Activated CD4-positive, CD25-positive, alpha-beta regulatory T cell treated with anti-CD3 and anti-CD28 coated beads, Interleukin-2, amount 50 U/mL, for 24 hours (primary cell): ENCODE measurements around the gene MUC20.
"Not testable (repeated sequence)": the region's sequence is repeated elsewhere in the genome, so short reads cannot be mapped to it uniquely, and the experiment has no call there.

Experiments used
- ATAC-seq, 2 donors: fragments of 150-1000 bp; cut with Tn5 transposase; one replicate each; pipeline ENCODE4 v1.10.0; 2021; ENCODE audit warnings: mild to moderate bottlenecking in 1 of 2, moderate library complexity in 1 of 2

MUC20 gene

DNA sequence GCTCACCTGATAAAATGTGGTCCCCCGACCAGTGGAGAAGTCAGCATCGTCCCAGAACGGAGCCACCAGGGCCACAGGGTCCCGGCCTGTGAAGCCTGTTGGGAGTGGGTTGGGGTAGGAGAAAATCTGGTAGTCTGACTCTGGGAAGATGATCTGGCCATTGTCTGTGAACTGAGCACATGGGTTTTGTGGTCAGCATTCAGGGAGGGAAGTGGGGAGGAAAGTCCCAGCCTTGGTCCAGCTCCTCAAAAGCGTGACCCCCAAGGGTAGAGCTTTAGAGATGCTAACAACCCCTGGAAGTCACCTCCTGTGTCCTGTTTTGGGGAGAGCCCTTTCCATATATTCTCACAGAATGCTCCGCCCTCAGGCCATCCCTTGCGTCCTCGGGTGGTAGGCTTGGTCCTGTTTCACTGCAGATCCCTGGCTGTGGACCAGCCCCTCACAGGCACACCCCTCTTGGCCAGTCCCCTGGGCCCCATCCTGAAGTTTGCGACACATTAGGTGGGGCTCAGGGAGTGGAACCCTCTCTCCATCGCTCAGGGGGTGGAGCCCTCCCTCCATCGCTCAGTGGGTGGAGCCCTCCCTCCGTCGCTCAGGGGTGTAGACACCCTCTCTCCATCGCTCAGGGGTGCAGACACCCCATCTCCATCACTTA is 51.0 kb downstream of the MUC20 start:
- ATAC-seq, result no peak

DNA sequence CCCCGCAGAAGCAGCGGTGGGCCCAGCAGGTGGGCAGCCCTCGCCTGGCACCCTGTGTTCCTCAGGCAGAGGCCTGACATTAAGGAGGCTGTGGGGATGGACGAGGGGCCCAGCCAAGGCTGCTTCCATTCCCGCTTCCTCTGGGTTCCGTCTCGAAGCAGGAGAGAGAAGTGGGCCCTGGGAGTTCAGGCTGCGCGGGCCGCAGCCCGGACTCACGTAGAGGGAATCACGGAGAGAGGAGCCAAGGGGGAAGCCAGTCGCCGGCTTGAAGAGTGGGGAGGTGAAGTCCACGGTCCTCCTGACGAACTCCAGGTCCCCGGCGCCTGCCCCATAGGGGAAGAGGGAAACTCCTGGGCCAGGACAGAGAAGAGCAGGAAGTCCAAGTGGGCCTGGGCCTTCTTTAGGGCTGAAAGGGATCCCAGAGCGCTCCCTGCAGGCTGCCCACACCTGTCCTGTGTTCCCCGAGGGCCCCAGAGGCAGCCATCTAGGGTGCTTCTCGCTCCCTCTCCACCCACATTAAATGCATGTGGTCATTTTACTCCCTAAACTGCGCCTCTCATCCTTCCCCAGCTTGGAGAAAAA is 53.3 kb downstream of the MUC20 start:
- no peak for ATAC-seq

DNA sequence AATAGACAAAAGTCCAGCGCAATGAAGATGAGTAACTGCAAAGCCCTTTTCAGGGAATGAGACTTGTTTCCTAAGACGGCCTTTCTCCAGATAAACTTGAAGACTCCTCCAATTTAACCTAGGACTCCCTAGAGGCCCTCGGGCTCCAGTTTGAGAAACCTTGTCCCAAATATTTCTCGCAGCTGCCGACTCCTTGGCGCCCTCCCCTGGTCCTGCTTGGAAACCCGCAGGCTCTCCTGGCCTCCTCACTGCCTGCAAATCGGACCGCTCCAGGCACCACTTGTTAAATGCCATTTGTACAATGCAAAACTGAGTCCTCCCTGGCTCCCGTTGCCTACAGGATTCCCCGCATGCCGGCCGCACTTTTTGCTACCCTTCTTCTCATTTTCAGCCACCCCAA is 54.1 kb downstream of the MUC20 start:
- ATAC-seq, result no peak

DNA sequence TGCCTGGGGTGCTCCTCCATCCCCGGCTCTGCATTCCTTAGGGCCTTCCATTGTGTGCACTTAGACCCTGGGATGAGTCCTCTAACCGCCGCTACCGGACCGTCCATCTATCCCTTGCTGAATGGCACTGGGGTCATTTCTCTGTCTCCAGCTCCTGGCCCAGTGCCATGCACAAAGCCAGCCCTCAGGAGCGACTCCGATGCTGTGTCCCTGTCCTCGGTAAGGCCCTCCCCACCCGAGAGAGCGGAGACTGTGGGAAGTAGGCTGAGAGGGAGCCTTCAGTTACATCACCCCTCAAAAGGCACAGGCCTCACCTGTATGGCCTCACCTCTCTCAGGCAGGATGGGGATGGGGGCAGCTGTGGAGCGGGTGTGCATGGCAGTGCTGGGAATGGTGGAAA is 57.2 kb downstream of the MUC20 start:
- ATAC-seq, result no peak

DNA sequence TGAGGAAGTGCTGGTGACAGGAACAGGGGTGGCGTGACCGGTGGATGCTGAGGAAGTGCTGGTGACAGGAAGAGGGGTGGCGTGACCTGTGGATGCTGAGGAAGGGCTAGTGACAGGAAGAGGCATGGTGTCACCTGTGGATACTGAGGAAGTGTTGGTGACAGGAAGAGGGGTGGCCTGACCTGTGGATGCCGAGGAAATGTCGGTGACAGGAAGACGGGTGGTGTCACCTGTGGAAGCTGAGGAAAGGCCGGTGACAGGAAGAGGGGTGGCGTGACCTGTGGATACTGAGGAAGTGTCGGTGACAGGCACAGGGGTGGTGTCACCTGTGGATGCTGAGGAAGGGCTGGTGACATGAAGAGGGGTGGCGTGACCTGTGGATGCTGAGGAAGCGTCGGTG is 60.5 kb downstream of the MUC20 start:
- not testable (repeated sequence) for ATAC-seq
